GM18909 (cell line): ENCODE results near the gene PRRT4.

Experiments
- ATAC-seq: cut with Tn5 transposase; IDR thresholded peaks from one replicate; pipeline ENCODE4 v1.9.1; 2021; ENCODE audit warnings: mild to moderate bottlenecking; ENCODE audit not compliant: unreplicated experiment, poor library complexity

PRRT4 gene

GRCh38 chr7:128303643-128304042 lies 57.8 kb downstream of the PRRT4 start:
- ATAC-seq, result no peak

DNA sequence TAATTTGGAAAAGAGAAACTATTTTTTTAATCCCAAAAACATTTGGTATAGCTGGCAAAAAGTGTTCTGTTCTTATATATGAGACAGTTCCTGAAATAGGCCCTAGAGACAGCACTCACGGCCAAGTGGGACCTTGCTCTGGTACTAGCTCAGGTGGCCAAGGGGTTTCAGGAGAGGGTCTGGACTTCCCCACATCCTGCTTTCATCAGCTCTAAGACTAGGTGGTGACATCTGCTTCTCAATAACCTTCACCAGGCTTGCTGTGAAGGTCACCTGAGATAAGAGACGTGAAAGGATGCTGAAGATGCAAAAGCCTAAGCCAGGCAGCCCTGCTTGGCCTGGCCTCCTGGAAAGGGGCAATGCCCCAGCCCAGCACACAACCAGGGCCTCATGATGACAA lies 58.4 kb downstream of the PRRT4 start:
- no peak for ATAC-seq

GRCh38 chr7:128302139-128302538 lies 59.4 kb downstream of the PRRT4 start:
- no peak for ATAC-seq
